ENCODE data around the gene OR6C70.
"Not testable (repeated sequence)": the region's sequence is repeated elsewhere in the genome, so short reads cannot be mapped to it uniquely, and the experiment has no call there.

DNA sequence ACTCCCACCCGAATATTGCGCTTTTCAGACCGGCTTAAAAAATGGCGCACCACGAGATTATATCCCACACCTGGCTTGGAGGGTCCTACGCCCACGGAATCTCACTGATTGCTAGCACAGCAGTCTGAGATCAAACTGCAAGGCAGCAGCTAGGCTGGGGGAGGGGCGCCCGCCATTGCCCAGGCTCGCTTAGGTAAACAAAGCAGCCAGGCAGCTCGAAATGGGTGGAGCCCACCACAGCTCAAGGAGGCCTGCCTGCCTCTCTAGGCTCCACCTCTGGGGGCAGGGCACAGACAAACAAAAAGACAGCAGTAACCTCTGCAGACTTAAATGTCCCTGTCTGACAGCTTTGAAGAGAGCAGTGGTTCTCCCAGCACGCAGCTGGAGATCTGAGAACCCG lies 14.3 kb upstream of the OR6C70 start:
- TF ChIP-seq CTCF (tag by site-specific recombination; IDR thresholded peaks at IDR 0.05); YY1 (tag by site-specific recombination; IDR thresholded peaks at IDR 0.05); ZNF791 (tag by site-specific recombination; IDR thresholded peaks at IDR 0.05); ZNF449 (tag by site-specific recombination; IDR thresholded peaks at IDR 0.05); ZBTB8A (tag by site-specific recombination; IDR thresholded peaks at IDR 0.05); PRDM2 (tag by site-specific recombination; IDR thresholded peaks at IDR 0.05; ENCODE audit: borderline replicate concordance); ZEB2 (tag by site-specific recombination; IDR thresholded peaks at IDR 0.05); KLF9 (tag by site-specific recombination; IDR thresholded peaks at IDR 0.05; ENCODE audit: low read depth); ZNF221 (tag by site-specific recombination; IDR thresholded peaks at IDR 0.05; ENCODE audit: borderline replicate concordance); ZBTB11 (tag by site-specific recombination; conservative IDR thresholded peaks at IDR 0.05; ENCODE audit: low read depth): not testable (repeated sequence)
